ENCODE results near the gene GAS7.

DNA sequence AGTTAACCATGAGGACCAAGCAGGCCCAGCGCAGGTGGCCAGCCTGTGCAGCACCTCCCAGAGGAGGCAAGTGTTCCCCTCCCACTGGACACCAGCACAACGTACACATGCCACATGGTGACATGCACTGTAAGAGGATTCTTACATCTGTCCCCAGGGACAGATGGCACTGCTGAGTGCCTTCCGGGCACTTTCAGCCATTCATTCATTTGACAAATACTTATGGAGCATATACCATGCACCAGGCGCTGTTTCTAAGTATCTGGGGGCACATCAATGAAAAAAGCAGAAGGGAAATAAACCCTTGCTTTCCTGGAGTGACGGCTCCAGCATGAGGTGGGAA lies 79.6 kb downstream of the GAS7 start:
- TF ChIP-seq ADNP (tag; IDR thresholded peaks at IDR 0.05) (no peak), ZNF561 (CRISPR knock-in tag; conservative IDR thresholded peaks at IDR 0.05) (no peak), ELF4 (CRISPR knock-in tag; IDR thresholded peaks at IDR 0.05) (no peak), EP300 (IDR thresholded peaks at IDR 0.05; ENCODE audit: low read length) (no peak), MXI1 (IDR thresholded peaks at IDR 0.05; ENCODE audit: low read depth, low read length) (no peak), SREBF2 (CRISPR knock-in tag; IDR thresholded peaks at IDR 0.05) (no peak), SP1 (CRISPR knock-in tag; IDR thresholded peaks at IDR 0.05) (no peak), POLR2H (tag; IDR thresholded peaks at IDR 0.05; ENCODE audit: low read depth) (no peak)
- TF ChIP-seq, protein P1, sequence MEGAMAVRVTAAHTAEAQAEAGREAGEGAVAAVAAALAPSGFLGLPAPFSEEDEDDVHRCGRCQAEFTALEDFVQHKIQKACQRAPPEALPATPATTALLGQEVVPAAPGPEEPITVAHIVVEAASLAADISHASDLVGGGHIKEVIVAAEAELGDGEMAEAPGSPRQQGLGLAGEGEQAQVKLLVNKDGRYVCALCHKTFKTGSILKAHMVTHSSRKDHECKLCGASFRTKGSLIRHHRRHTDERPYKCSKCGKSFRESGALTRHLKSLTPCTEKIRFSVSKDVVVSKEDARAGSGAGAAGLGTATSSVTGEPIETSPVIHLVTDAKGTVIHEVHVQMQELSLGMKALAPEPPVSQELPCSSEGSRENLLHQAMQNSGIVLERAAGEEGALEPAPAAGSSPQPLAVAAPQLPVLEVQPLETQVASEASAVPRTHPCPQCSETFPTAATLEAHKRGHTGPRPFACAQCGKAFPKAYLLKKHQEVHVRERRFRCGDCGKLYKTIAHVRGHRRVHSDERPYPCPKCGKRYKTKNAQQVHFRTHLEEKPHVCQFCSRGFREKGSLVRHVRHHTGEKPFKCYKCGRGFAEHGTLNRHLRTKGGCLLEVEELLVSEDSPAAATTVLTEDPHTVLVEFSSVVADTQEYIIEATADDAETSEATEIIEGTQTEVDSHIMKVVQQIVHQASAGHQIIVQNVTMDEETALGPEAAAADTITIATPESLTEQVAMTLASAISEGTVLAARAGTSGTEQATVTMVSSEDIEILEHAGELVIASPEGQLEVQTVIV (CRISPR knock-in tag; IDR thresholded peaks at IDR 0.05; ENCODE audit: borderline replicate concordance) = no peak
